H9 (cell line): ENCODE results near the gene DTX2. TPM values are rescaled to one million over a fixed set of nuclear protein-coding genes. Genes with fewer than 3 reads are reported as not detected.
A peak's percentile ranks its signal among the peaks of the same experiment; 100 is the strongest.
"Not testable (repeated sequence)": the region's sequence is repeated elsewhere in the genome, so short reads cannot be mapped to it uniquely, and the experiment has no call there.

Experiments
- DNase-seq: peaks from one replicate; pipeline ENCODE4 v3.0.0-alpha.2; 2017
- H2AFZ ChIP-seq: one replicate; pipeline ENCODE4 v1.6.1; 2013; ENCODE audit warnings: mild to moderate bottlenecking, low read length, control low read depth, moderate library complexity
- H2AK5ac ChIP-seq: 2 replicates; pipeline ENCODE4 v1.6.1; 2013; ENCODE audit warnings: low read length, control low read depth, mixed read lengths; ENCODE audit not compliant: insufficient read length
- H2BK120ac ChIP-seq: one replicate; pipeline ENCODE4 v1.6.1; 2013; ENCODE audit warnings: low read depth, mild to moderate bottlenecking, low read length, control low read depth, inconsistent platforms; ENCODE audit not compliant: poor library complexity, severe bottlenecking
- H2BK12ac ChIP-seq: 2 replicates; pipeline ENCODE4 v1.6.1; 2013; ENCODE audit warnings: low read length, control low read depth, mixed read lengths, low read depth; ENCODE audit not compliant: insufficient read length
- H2BK15ac ChIP-seq: 2 replicates; pipeline ENCODE4 v1.6.1; 2013; ENCODE audit warnings: low read depth, low read length, control low read depth
- H2BK20ac ChIP-seq: one replicate; pipeline ENCODE4 v1.6.1; 2013; ENCODE audit warnings: low read depth, mild to moderate bottlenecking, low read length, control low read depth, inconsistent platforms; ENCODE audit not compliant: poor library complexity, severe bottlenecking
- H2BK5ac ChIP-seq: 2 replicates; pipeline ENCODE4 v1.6.1; 2013; ENCODE audit warnings: low read length, control low read depth, mixed read lengths; ENCODE audit not compliant: insufficient read length
- H3K14ac ChIP-seq: 2 replicates; pipeline ENCODE4 v1.6.1; 2013; ENCODE audit warnings: low read length, control low read depth; ENCODE audit not compliant: insufficient read depth
- H3K18ac ChIP-seq: 2 replicates; pipeline ENCODE4 v1.6.1; 2013; ENCODE audit warnings: low read depth, mild to moderate bottlenecking, mixed read lengths, low read length, control low read depth; ENCODE audit not compliant: insufficient read length
- H3K23ac ChIP-seq: 2 replicates; pipeline ENCODE4 v1.6.1; 2013; ENCODE audit warnings: low read length, control low read depth, mixed read lengths, low read depth; ENCODE audit not compliant: insufficient read length
- H3K23me2 ChIP-seq: 2 replicates; pipeline ENCODE4 v1.6.1; 2013; ENCODE audit warnings: low read depth, mild to moderate bottlenecking, mixed read lengths, low read length, control low read depth; ENCODE audit not compliant: insufficient read length, poor library complexity, severe bottlenecking
- H3K27ac ChIP-seq: 2 replicates; pipeline ENCODE4 v1.5.1; 2013; ENCODE audit warnings: low read length, control low read depth, mixed read lengths, low read depth; ENCODE audit not compliant: insufficient read length
- H3K27me3 ChIP-seq: 2 replicates; pipeline ENCODE4 v1.6.1; 2013; ENCODE audit warnings: low read length, control low read depth, inconsistent platforms; ENCODE audit not compliant: insufficient read depth
- H3K4ac ChIP-seq: 2 replicates; pipeline ENCODE4 v1.6.1; 2013; ENCODE audit warnings: low read depth, mild to moderate bottlenecking, control low read depth, inconsistent platforms, low read length, moderate library complexity
- H3K4me1 ChIP-seq: 2 replicates; pipeline ENCODE4 v1.6.1; 2013; ENCODE audit warnings: low read length, control low read depth, inconsistent platforms; ENCODE audit not compliant: insufficient read depth
- H3K4me2 ChIP-seq: 2 replicates; pipeline ENCODE4 v1.6.1; 2013; ENCODE audit warnings: low read length, control low read depth, mixed read lengths; ENCODE audit not compliant: insufficient read length, insufficient read depth
- H3K56ac ChIP-seq: 2 replicates; pipeline ENCODE4 v1.6.1; 2013; ENCODE audit warnings: low read depth, mild to moderate bottlenecking, mixed read lengths, low read length, control low read depth; ENCODE audit not compliant: insufficient read length
- H3K79me1 ChIP-seq: 2 replicates; pipeline ENCODE4 v1.6.1; 2013; ENCODE audit warnings: low read depth, mild to moderate bottlenecking, moderate library complexity, low read length, control low read depth, inconsistent platforms; ENCODE audit not compliant: insufficient read depth, poor library complexity, severe bottlenecking
- H3K79me2 ChIP-seq: 2 replicates; pipeline ENCODE4 v1.6.1; 2013; ENCODE audit warnings: low read length, control low read depth, inconsistent platforms; ENCODE audit not compliant: insufficient read depth
- H3K9ac ChIP-seq: 2 replicates; pipeline ENCODE4 v1.6.1; 2013; ENCODE audit warnings: low read length, control low read depth, mixed read lengths; ENCODE audit not compliant: insufficient read length; ENCODE audit errors: extremely low read depth
- H3K9me3 ChIP-seq: one replicate; pipeline ENCODE4 v1.6.1; 2013; ENCODE audit warnings: low read depth, low read length, inconsistent platforms; ENCODE audit not compliant: control insufficient read depth
- H3T11ph ChIP-seq: one replicate; pipeline ENCODE4 v1.6.1; 2013; ENCODE audit warnings: mild to moderate bottlenecking, low read length, control low read depth, inconsistent platforms
- H4K20me1 ChIP-seq: one replicate; pipeline ENCODE4 v1.6.1; 2013; ENCODE audit not compliant: control insufficient read depth, insufficient read length, insufficient read depth
- H4K5ac ChIP-seq: 2 replicates; pipeline ENCODE4 v1.6.1; 2013; ENCODE audit warnings: low read depth, mild to moderate bottlenecking, mixed read lengths, low read length, control low read depth; ENCODE audit not compliant: insufficient read length
- H4K8ac ChIP-seq: replicated peaks from 2 replicates; pipeline ENCODE4 v1.6.1; 2013; ENCODE audit warnings: low read length, control low read depth, mixed read lengths, low read depth; ENCODE audit not compliant: insufficient read length
- H4K91ac ChIP-seq: 2 replicates; pipeline ENCODE4 v1.6.1; 2013; ENCODE audit warnings: low read depth, mild to moderate bottlenecking, moderate library complexity, mixed read lengths, low read length, control low read depth; ENCODE audit not compliant: insufficient read length
- H3K27ac Mint-ChIP-seq, 3 experiments: 2 replicates in 2 of 3; 3 replicates in 1 of 3; pipeline ENCODE4 v1.8.0; 2020 to 2021; ENCODE audit warnings: mixed read lengths in 3 of 3, mild to moderate bottlenecking in 1 of 3, moderate library complexity in 1 of 3
- H3K27me3 Mint-ChIP-seq: 2 replicates; pipeline ENCODE4 v1.8.0; 2021; ENCODE audit warnings: low read depth, mild to moderate bottlenecking, moderate library complexity, mixed read lengths
- H3K36me3 Mint-ChIP-seq, 3 experiments: 2 replicates in 2 of 3; 3 replicates in 1 of 3; pipeline ENCODE4 v1.8.0; 2020 to 2021; ENCODE audit warnings: low read depth in 3 of 3, mixed read lengths in 3 of 3; ENCODE audit not compliant: insufficient read depth in 1 of 3
- H3K4me1 Mint-ChIP-seq, 2 experiments: 2 replicates each; pipeline ENCODE4 v1.8.0; 2020; ENCODE audit warnings: mixed read lengths in 2 of 2
- H3K4me3 Mint-ChIP-seq, 2 experiments: 2 replicates in 1 of 2; 3 replicates in 1 of 2; pipeline ENCODE4 v1.8.0; 2020 to 2021; ENCODE audit warnings: mild to moderate bottlenecking in 2 of 2, mixed read lengths in 2 of 2, moderate library complexity in 1 of 2
- H3K9me3 Mint-ChIP-seq, 2 experiments: 2 replicates in 1 of 2; 3 replicates in 1 of 2; pipeline ENCODE4 v1.8.0; 2020; ENCODE audit warnings: mild to moderate bottlenecking in 2 of 2, mixed read lengths in 2 of 2, moderate library complexity in 1 of 2
- WGBS: extraction: QIAGEN DNeasy Blood & Tissue Kit; methylation state at CpG from one replicate; pipeline ENCODE4 v1.1.7; 2013; ENCODE audit warnings: missing lambda C conversion rate, low lambda C conversion rate, mixed read lengths; ENCODE audit not compliant: insufficient read length; ENCODE audit errors: extremely low coverage; 5-methylcytosine and 5-hydroxymethylcytosine counted together
- total RNA-seq: library from RNA; stranded (reverse); gene quantifications from 2 replicates; pipeline ENCODE4 v1.2.1, GENCODE V29; 2021

Gene DTX2
- total RNA-seq, 1 experiment from 2014 or later: 48.8 TPM

GRCh38 chr7:76549855-76550248, 88.3 kb downstream of the DTX2 start:
- H3K27ac ChIP-seq: not testable (repeated sequence)

GRCh38 chr7:76551992-76552391, 90.5 kb downstream of the DTX2 start:
- H4K8ac ChIP-seq, H4K20me1 ChIP-seq, DNase-seq: not testable (repeated sequence)

More at GRCh38 chr7:76549855-76550248, 88.3 kb downstream of the DTX2 start:
- not testable (repeated sequence) for H3K79me1 ChIP-seq, H3K27me3 Mint-ChIP-seq, H2BK5ac ChIP-seq, H3K14ac ChIP-seq, H2AFZ ChIP-seq, H4K8ac ChIP-seq, H3K4me1 Mint-ChIP-seq, H2BK20ac ChIP-seq, H2AK5ac ChIP-seq, H3T11ph ChIP-seq, H3K4me1 ChIP-seq, H3K56ac ChIP-seq, H2BK15ac ChIP-seq, H3K27me3 ChIP-seq, H2BK12ac ChIP-seq, H3K9me3 Mint-ChIP-seq, H3K23me2 ChIP-seq, H2BK120ac ChIP-seq, H4K91ac ChIP-seq, H3K23ac ChIP-seq, H3K18ac ChIP-seq, H3K9me3 ChIP-seq, H4K20me1 ChIP-seq, H4K5ac ChIP-seq, DNase-seq, H3K79me2 ChIP-seq, H3K4ac ChIP-seq
- H3K4me2 ChIP-seq: peak overlapping the region; percentile 44
- Mint-ChIP-seq H3K36me3 (peaks cover 4 to 15% (median 9%) of the 10 kb centered on the region in 3 experiments; a peak in 6 of 7 replicates), H3K4me3 (peak overlapping the region; percentile 87 to 91), H3K27ac (peak overlapping the region in 1 of 3 experiments; percentile 79; a peak in 1 of 7 replicates)
- H3K9ac ChIP-seq: peak overlapping the region; percentile 50
- WGBS: no CpG with 5 or more reads among the region's 19 CpGs

More at GRCh38 chr7:76551992-76552391, 90.5 kb downstream of the DTX2 start:
- H4K5ac ChIP-seq, H3K9me3 Mint-ChIP-seq, H3K27ac ChIP-seq, H2BK15ac ChIP-seq, H4K91ac ChIP-seq, H3K23ac ChIP-seq, H2BK20ac ChIP-seq, H2BK12ac ChIP-seq, H3K4me1 Mint-ChIP-seq, H2AFZ ChIP-seq, H3K9ac ChIP-seq, H2AK5ac ChIP-seq, H3K4ac ChIP-seq, H3K4me3 Mint-ChIP-seq, H3K27me3 ChIP-seq, H3K27me3 Mint-ChIP-seq, H3K79me2 ChIP-seq, H3K18ac ChIP-seq, H3K23me2 ChIP-seq, H2BK120ac ChIP-seq, H3K79me1 ChIP-seq, H3K4me2 ChIP-seq, H3T11ph ChIP-seq, H3K9me3 ChIP-seq, H3K14ac ChIP-seq, H2BK5ac ChIP-seq, H3K56ac ChIP-seq, H3K27ac Mint-ChIP-seq, H3K4me1 ChIP-seq: not testable (repeated sequence)
- peaks cover 7 to 19% (median 13%) of the 10 kb centered on the region in 3 experiments for H3K36me3 Mint-ChIP-seq
- WGBS: no CpG with 5 or more reads among the region's 6 CpGs
